Cardiac fibroblast (primary cell): Measurements from ENCODE around the gene LILRB1.
"Not testable (repeated sequence)": the region's sequence is repeated elsewhere in the genome, so short reads cannot be mapped to it uniquely, and the experiment has no call there.

Experiments used
- DNase-seq, 2 donors: peaks; one replicate each; pipeline versions ENCODE4 v3.0.0 to v3.0.0-alpha.2; 2010; ENCODE audit warnings: low read depth in 2 of 2
- H3K4me3 ChIP-seq, 2 donors: replicated peaks in 1 of 2; 1 replicate in 1 of 2; 2 replicates in 1 of 2; pipeline ENCODE4 v1.5.1; 2011; ENCODE audit warnings: low read depth in 2 of 2, low read length in 2 of 2, mild to moderate bottlenecking in 2 of 2, moderate library complexity in 1 of 2
- CTCF ChIP-seq: IDR thresholded peaks from one replicate; pipeline ENCODE4 v1.5.1; 2011; ENCODE audit warnings: low read depth, mild to moderate bottlenecking, low read length, inconsistent platforms

The LILRB1 gene

GRCh38 chr19:54614726-54615125 lies 15.6 kb upstream of the LILRB1 start:
- no peak overlapping the region for H3K4me3 ChIP-seq
- DNase-seq = no peak
- TF ChIP-seq CTCF = no peak

- H3K4me3 ChIP-seq = no peak overlapping the region
- TF ChIP-seq CTCF = no peak
- no peak for DNase-seq
These were observed 14.2 kb upstream of the LILRB1 start for GRCh38 chr19:54616057-54616456.

- no peak for DNase-seq
- no peak overlapping the region for H3K4me3 ChIP-seq
- no peak for TF ChIP-seq CTCF
These were observed 13.3 kb upstream of the LILRB1 start for GRCh38 chr19:54616821-54617560.

- no peak for TF ChIP-seq CTCF
These were observed 9.8 kb upstream of the LILRB1 start for GRCh38 chr19:54620464-54620863.

GRCh38 chr19:54622431-54622830 lies 7.9 kb upstream of the LILRB1 start:
- H3K4me3 ChIP-seq = no peak overlapping the region
- no peak for DNase-seq
- no peak for TF ChIP-seq CTCF

More at GRCh38 chr19:54620464-54620863, 9.8 kb upstream of the LILRB1 start:
- no peak for DNase-seq
- H3K4me3 ChIP-seq = no peak overlapping the region

GRCh38 chr19:54624234-54624633 lies 6.0 kb upstream of the LILRB1 start:
- not testable (repeated sequence) for H3K4me3 ChIP-seq, DNase-seq

GRCh38 chr19:54624934-54625730 lies 5.2 kb upstream of the LILRB1 start:
- not testable (repeated sequence) for H3K4me3 ChIP-seq, DNase-seq
